HG03135 (cell line): Measurements from ENCODE around the gene RPS2.
"Not testable (repeated sequence)": the region's sequence is repeated elsewhere in the genome, so short reads cannot be mapped to it uniquely, and the experiment has no call there.

ENCODE experiments used
- ATAC-seq: cut with Tn5 transposase; IDR thresholded peaks from one replicate; pipeline ENCODE4 v1.9.1; 2021; ENCODE audit warnings: mild to moderate bottlenecking, moderate library complexity; ENCODE audit not compliant: unreplicated experiment

Gene RPS2

DNA sequence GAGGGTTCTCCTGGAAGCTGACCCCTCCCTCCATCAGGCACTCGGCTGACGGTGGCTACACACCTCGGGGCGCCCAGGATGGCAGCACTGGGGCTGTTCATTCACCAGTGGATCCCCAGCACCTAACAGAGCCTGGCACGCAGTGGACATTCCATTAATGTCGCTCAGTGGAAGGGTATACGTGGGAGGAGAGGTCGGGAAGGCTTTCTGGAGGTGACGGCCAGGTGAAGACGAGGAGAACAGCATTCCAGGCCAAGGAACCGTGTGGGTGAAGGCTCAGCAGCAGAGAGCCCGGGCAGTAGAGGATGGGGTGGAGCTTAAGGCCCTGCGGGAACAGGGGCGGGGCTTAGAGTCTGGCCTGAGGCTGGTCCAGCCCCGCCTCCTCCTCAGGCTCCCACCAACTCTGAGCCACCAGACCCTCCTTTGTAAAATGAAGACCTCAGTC lies 43.9 kb downstream of the RPS2 start:
- no peak for ATAC-seq

DNA sequence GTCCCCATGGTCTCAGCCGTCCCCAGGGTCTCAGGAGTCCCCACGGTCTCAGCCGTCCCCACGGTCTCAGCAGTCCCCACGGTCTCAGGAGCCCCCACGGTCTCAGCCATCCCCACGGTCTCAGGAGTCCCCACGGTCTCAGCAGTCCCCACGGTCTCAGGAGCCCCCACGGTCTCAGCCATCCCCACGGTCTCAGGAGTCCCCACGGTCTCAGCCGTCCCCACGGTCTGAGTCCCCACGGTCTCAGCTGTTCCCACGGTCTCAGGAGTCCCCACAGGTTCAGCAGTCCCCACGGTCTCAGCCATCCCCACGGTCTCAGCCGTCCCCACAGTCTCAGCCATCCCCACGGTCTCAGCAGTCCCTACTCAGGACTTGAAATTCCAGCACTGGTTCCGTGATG lies 44.5 kb downstream of the RPS2 start:
- ATAC-seq, result not testable (repeated sequence)

DNA sequence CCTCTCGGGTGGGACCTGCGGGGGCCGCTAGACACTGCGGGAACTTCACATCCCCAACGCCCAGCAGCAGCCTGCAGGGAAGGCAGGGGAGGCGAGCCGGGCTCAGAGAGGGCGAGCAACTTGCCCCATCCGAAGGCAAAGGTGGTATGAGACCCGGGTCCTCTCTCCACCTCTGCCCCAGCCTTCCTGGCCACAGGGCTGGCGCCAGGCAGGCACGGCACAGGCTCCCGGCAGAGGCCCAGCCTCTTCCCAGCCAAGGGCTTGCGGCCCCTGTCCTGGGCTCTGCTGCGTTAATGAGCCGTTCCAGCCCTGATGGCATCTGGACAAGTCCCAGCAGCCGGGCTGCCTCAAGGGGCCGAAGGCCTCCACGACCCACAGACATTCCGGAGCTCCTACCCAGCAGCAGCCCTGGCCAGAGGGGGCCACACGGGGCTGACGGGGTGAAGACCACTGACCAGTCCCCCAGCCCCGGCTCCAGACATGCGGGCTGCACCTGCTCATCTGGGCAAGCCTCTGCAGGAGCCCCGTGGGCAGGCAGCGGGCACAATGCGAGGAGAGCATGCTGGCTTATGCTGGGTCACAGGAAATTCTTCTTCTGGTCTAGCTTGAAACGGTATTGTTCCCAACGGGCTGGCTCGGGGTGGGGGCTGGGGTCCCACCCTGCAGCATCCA lies 45.2 kb downstream of the RPS2 start:
- no peak for ATAC-seq

DNA sequence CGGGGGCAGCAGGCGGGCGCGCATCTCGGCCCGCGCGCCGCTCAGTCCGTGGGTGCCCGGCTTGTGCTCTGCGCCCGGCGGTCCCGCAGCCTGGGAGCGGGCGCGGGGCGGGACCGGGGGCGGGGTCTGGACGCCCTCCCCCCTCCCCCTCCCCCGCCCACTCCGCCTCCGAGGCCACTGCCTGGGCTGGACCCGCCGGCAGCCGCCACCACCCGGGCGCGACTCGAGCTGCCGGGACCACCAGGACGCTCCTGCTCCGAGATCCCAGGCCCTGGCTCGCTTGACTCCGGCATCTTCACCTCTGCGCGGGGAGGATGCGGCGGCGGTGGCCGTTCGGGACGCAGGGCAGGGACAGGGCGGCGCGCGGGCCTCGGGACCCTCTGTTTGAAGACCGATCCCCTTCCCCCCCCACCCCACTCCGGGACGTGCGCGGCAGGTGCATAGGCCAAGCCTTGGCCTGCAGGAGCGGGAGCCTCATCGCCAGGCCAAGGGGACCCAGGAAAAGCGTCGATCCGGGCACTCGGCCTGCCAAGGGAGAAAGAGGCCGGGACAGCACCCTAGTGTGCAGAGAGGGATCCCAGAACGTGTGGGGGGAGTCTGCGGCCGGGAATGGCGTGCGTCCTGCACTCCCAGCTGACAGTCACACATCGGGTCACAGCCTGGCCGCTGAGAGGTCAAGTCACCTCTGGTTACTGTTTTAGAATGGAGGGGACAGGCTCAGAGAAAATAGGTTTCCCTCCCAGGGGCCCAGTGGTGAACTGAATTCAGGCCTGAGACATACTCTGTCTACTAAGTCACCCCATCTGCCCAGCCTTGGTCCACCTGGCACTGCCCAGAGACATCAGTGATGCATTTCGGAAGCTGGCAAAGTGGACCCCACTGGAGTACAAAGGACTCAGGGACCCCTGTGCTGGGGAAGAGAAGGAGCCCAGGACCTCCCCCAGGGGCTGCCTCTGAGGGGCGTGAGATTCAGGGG lies 46.0 kb downstream of the RPS2 start, which contains the start of gene HS3ST6:
Gene HS3ST6, minus strand, starts transcription at position 65 of the 976 bp plus-strand sequence. CDS start 92 bp downstream, outside the sequence.
- no peak for ATAC-seq

DNA sequence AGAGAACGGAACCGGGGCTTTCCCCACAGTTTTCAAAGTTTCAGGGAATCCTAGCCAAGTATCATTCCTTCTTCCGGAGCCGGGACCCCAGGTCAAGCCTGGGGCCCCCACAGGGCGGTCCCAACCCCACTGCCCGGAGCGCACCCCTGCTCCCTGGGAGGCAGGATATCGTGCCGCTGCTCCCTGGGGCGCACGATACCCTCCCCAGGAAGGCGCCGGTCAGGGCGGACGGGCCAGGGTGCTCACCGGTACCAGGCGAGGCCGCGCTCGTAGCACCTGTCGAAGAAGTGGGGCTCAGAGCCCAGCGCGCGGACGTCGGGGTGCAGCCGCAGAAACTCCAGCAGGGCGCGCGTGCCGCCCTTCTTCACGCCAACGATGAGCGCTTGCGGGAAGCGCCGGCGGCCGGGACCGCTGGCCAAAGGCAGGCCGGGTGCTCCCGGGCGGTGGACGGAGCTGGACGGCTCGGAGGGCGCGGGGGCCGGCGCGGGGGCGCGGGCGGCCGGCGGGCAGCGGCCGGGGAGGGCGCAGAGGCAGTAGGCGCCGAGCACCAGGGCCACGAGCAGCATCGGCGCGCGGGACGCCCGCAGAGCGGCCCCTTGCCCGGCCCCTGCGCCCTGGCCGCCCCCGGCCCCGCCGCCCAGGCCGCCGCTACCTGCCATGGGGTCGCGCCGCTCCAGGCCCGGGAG lies 46.8 kb downstream of the RPS2 start:
- ATAC-seq, result no peak

DNA sequence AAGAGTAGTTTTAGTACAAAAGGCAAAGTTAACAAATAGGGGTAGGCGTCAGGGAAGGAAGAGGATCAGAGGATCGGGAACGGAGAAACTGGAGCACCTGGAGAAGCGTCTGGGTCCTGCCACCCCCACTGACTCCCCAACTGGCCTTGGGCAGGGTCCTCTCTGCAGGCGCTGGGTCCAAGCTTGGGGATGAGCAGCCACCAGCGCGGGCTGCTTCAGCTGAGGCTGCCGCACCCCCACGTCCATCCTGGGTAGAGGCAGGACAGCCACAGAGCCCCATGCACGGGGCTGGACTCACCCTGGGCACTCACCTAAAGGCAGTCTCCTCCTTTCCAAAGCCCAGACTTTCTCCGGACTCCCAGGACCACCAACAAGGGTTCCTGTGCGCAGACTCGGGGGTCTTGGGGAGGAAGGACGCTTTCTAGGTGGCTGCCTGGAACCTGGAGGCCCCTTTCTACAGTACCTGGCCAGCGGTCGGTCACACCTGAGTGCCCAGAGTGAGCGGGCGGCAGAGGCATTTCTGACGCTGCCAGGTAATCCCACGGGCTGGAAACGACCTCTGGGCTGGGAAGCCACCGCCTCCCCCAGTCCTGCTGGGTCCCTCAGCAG lies 47.5 kb downstream of the RPS2 start:
- ATAC-seq, result no peak

DNA sequence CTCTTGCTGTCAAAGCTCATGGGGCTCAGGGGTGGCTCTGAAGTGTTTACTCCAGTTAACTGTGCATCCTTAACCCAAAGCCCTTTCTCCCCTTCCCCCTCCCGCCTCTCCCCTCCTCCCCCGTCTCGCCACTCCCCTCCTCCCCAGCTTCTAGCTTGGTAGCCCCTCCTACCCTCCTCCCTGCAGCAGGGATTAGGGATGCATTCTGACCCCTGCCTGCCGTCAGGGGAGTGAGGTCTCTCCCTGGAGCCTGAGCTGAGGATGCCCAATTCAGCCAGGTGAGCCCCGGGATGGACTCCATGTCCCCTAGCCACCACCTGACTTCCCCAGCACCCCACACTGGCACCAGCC lies 48.0 kb downstream of the RPS2 start:
- ATAC-seq, result no peak

DNA sequence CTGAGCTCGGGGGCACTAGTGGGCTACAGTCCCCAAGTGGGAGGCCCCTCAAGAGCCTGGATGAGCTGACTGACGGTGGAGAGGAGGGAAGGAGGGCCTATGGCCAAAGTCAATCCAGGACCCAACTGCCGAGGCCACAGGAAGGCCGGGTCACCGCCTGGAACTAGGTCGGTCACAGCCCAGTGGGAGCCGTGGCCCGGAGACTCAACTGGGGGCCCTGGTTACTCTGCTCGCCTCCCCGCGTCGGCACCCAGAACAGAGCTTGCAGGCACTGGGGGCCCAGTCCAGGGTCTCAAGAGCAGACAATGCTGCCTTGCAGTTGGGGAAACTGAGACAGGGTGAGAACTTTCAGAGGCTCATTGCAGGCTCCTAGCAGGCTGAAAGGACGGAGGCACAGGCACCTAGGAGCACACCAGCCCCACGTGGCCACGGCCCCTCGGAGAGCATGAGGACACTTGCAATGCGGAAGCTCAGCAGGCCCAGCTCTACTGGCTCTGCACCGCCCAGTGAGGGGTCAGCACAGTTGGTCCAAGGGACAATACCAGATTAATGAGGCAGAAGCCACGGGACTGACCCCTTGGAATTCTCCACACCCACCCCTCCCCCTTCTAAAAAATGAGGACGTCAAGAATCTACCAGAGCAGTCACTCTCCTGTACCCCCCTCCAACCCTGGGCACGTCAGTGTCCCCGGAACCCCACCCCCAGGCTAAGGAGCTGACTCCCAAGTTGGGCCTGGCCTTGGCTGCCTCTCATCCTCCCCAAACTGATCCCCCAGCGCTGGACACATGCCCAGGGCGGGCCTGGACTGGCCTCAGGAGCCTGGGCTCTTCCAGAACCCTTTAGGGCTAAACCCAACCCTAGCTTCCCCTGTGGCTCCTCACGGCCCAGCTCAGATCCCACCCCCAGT lies 48.6 kb downstream of the RPS2 start:
- no peak for ATAC-seq

DNA sequence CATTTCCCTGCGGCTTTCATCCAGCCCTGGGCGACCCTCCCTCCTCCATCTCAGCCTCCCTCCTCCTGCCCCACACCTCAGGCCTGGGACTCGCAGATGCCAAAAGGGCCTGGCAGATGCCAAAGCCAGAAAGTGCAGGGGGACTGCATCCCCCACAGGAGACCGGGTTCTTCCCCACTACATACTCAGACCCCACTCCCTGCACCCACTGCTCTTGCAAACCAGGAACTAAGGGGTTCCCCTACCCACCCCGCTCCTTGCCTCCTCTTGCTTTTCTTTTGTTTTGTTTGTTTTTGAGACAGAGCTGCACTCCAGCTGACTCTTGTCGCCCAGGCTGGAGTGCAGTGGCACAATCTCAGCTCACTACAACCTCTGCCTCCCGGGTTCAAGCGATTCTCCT lies 49.6 kb downstream of the RPS2 start:
- no peak for ATAC-seq

DNA sequence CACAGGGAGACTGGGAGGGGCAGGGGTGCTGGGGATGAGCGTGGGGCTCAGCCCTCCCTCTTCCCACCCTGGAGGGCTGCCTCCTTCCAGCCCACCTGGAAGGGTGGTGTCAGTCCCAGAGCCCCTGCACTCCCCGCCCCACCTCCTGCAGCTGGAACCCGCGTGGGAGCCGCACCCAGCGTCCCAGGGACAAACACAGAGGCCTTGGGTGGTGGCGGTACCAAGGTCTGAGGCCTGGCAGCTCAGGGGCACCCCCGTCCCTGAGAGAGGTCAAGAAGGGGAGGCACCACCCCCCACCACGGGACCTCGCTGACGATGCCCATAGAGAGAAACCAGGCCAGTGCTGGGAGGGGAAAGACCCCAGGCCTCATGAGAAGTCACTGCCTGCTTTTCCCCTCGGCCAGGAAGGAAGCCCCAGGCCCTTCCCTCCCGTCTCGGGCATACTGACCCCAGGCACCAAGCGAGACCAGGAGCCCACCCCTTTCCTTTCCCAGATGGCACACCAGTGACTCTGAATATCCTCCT lies 50.5 kb downstream of the RPS2 start:
- ATAC-seq, result no peak

DNA sequence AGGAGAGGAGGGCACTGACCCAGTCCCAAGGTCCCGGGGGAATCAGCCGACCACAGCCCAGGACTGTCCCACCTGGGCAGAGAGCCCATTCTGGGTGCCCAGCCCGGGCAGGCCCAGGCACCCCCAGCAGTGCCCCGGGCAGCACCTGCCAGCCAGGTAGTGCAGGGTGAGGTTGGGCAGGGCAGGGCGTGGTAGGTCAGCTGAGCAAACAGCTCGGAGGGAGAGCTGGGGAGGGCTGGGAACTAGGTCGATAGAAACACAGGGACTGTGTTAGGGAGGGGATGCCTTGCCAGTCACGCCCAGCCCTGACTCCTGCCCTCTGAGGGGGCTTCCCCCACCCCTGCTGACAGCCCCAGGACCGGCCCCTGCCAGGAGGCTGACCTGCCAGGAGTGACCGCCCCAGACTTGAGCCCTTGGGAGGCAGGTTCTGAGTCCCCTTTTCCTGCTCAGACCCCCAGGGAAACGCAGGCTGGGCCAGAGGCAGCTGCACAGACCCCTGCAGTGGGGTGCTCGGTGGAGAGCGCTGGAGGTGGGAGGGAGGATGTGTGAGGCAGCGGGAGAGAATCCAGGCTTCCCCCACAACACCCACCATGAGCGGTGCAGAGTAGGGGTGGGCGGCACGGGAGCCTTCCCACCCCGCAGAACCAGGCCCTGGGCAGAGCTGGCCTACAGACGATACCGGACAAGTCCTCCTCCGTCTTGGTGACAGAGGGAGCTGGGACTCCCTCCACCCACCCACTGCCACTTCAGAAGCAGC lies 51.1 kb downstream of the RPS2 start:
- no peak for ATAC-seq

DNA sequence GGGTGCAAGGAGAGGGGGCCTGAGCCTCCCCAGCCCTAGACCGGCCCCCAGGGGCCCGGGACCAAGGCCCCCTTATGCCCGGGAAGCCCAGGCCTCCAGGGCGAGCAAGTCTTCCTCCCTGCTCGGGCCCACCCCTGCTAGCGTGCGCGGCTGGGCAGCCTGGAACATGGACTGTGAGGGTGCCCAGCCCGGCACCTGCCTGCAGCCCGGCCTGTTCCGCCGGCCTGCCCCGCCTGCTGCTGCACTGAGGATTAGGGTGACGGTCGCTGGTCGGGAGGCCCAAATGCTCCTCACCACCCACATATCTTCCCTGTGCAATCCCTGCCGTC lies 52.4 kb downstream of the RPS2 start:
- ATAC-seq, result no peak
